BJ (cell line): ENCODE results near the gene ABCC3. TPM values are rescaled to one million over a fixed set of nuclear protein-coding genes. Genes with fewer than 3 reads are reported as not detected.

ENCODE experiments used
- CTCF ChIA-PET: fragments of 350-600 bp; formaldehyde crosslinking; extraction: SDS; loops from one replicate; lab custom pipeline; 2021; ENCODE audit warnings: antibody characterized with exemption, inconsistent platforms; lab: Yijun Ruan, JAX
- POLR2A ChIA-PET: fragments of 300-600 bp; sonication (Branson Sonifier 250); formaldehyde crosslinking; extraction: SDS; loops from one replicate; lab custom pipeline; 2021; ENCODE audit warnings: antibody characterized with exemption; lab: Charles Lee
- DNase-seq: peaks from one replicate; pipeline ENCODE4 v3.0.0-alpha.2; 2011; ENCODE audit warnings: low read depth
- H3K27me3 ChIP-seq: 2 replicates; pipeline ENCODE4 v1.6.0; 2011; ENCODE audit warnings: low read length; ENCODE audit not compliant: control insufficient read depth, insufficient read depth
- H3K36me3 ChIP-seq: 2 replicates; pipeline ENCODE4 v1.5.1; 2011; ENCODE audit warnings: low read length; ENCODE audit not compliant: control insufficient read depth, insufficient read depth
- H3K4me3 ChIP-seq: 2 replicates; pipeline ENCODE4 v1.5.1; 2011; ENCODE audit warnings: low read depth, mild to moderate bottlenecking, control low read depth, low read length
- CTCF ChIP-seq: IDR thresholded peaks from 2 replicates; pipeline ENCODE4 v1.5.1; 2011; ENCODE audit warnings: low read depth, mild to moderate bottlenecking, control low read depth, inconsistent platforms, low read length, moderate library complexity; ENCODE audit not compliant: insufficient read depth
- polyA minus RNA-seq: library from RNA; depleted of rRNA, polyadenylated mRNA; stranded (reverse); fragments of >200 nt; gene quantifications from 2 replicates; pipeline ENCODE4 v1.2.3, GENCODE V29; 2011; rRNA and poly(A)+ RNA removed
- polyA plus RNA-seq: library from polyadenylated mRNA; depleted of rRNA; stranded (reverse); fragments of >200 nt; gene quantifications from 2 replicates; pipeline ENCODE4 v1.2.3, GENCODE V29; 2011; rRNA removed

The ABCC3 gene
- 37.2 and 56.4 TPM in 2 replicates for polyA plus RNA-seq
- 52.4 and 55.7 TPM in 2 replicates for polyA minus RNA-seq

GRCh38 chr17:50634224-50634914 lies at the start of gene ABCC3:
Gene ABCC3, plus strand, starts transcription at chr17:50634881. Its CDS starts 56 bp downstream, at chr17:50634937.
- peak within 1 kb of the TSS; percentile 71 for H3K4me3 ChIP-seq
- no peaks in the 10 kb centered on the region for H3K27me3 ChIP-seq
- CTCF ChIA-PET = interaction anchor here (1.4 kb wide), 2 partner anchors 8 to 45 kb away, joined by 3 to 4 read pairs; no protein-coding TSS in a partner anchor
- peak; percentile 12; the same call in 1 of the 2 replicates for TF ChIP-seq CTCF
- POLR2A ChIA-PET = no interaction called here
- DNase-seq = no peak
- H3K36me3 ChIP-seq = no peaks in the 10 kb centered on the region; the same call in 1 of the 2 replicates

DNA sequence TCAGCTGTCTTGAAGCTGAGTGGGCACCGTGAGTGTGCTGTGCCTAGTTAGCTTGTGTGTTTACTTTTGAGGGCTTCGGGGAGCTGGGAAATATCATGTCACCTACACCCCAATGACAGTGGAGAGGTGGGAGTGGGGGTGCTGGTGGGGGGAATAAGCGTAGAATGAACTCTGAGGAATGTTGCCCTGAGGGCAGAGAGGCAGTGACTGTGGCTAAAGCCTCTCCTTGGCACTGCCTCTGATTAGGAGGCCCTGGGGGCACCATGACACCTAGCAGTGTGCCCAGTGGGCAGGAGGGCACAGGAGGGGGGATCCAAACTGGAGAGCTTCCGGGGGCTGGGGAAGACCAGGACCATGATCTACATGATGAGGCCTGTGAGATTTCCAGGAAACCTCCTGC lies 49.3 kb upstream of the ABCC3 start:
- POLR2A ChIA-PET = no interaction called here
- H3K36me3 ChIP-seq = no peaks in the 10 kb centered on the region
- no peak for TF ChIP-seq CTCF
- DNase-seq = no peak
- H3K4me3 ChIP-seq = no peak overlapping the region
- CTCF ChIA-PET = interaction anchor here (1.0 to 1.4 kb wide), 3 partner anchors 46 to 109 kb away, joined by 3 to 5 read pairs (median 3); no protein-coding TSS in a partner anchor
- peaks cover 21% of the 10 kb centered on the region for H3K27me3 ChIP-seq

DNA sequence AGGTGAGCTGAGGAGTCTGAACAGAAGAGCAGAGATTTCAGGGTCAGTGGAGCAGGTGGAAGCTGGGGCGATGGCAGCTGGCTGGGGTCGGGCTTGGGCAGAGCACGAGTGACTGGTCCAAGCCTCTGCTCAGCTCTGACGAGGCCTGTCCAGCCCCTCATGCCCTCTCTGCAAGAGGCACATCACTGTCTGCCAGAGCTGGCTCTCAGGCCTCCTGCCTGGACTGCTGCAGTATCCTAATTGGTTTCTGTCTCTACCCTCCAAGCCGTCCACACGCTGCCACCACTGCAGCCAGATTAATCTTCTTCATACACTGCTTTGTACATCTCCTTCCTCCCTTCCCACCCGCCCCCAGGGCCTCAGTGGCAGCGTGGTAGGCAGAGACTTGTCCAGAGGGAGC lies 48.8 kb upstream of the ABCC3 start:
- ChIA-PET POLR2A (no interaction called here), CTCF (interaction anchor here (1.1 to 1.4 kb wide), 3 partner anchors 15 to 96 kb away, joined by 3 to 5 read pairs (median 3); no protein-coding TSS in a partner anchor)
- Histone ChIP-seq H3K4me3 (no peak overlapping the region), H3K36me3 (no peaks in the 10 kb centered on the region), H3K27me3 (peaks cover 21% of the 10 kb centered on the region)
- DNase-seq = no peak
- no peak for TF ChIP-seq CTCF

- no peak for TF ChIP-seq CTCF
- ChIA-PET POLR2A (no interaction called here), CTCF (interaction anchor here (0.7 to 1.4 kb wide), 4 partner anchors 12 to 95 kb away, joined by 3 to 5 read pairs (median 3); no protein-coding TSS in a partner anchor)
- no peak for DNase-seq
- Histone ChIP-seq H3K27me3 (peaks cover 21% of the 10 kb centered on the region), H3K36me3 (no peaks in the 10 kb centered on the region), H3K4me3 (no peak overlapping the region)
These were observed 48.0 kb upstream of the ABCC3 start for GRCh38 chr17:50586421-50587247.

- CTCF ChIA-PET = no interaction called here
- H3K27me3 ChIP-seq = peaks cover 19% of the 10 kb centered on the region
These were observed 47.1 kb upstream of the ABCC3 start for GRCh38 chr17:50587571-50587970.

More at GRCh38 chr17:50587571-50587970, 47.1 kb upstream of the ABCC3 start:
- TF ChIP-seq CTCF = no peak
- Histone ChIP-seq H3K4me3 (no peak overlapping the region), H3K36me3 (no peaks in the 10 kb centered on the region)
- POLR2A ChIA-PET = no interaction called here
- DNase-seq = no peak
